ENCODE data around the gene GMCL2.

Gene GMCL2

GRCh38 chr5:178211095-178212048 lies 24.2 kb upstream of the GMCL2 start:
- CTCF ChIA-PET, result interaction anchor here (1.2 to 1.3 kb wide), 2 partner anchors 29 to 135 kb away, joined by 3 read pairs; no protein-coding TSS in a partner anchor
- peaks cover 7 to 30% (median 29%) of the 10 kb centered on the region in 4 experiments for H3K4me1 ChIP-seq (ENCODE audit: control extremely low read depth in 1 of 4, control insufficient read depth in 4 of 4, insufficient read depth in 4 of 4, low read length in 3 of 4)
- H3K9me3 ChIP-seq (ENCODE audit: control extremely low read depth in 1 of 5, control insufficient read depth in 4 of 5, insufficient read depth in 2 of 5, low read depth in 1 of 5, low read length in 4 of 5), result no peaks in the 10 kb centered on the region
- no peaks in the 10 kb centered on the region for H3K27me3 ChIP-seq (replicated peaks in 2 of 5; ENCODE audit: control insufficient read depth in 4 of 5, insufficient read depth in 5 of 5, low read length in 4 of 5)
- POLR2A ChIA-PET, result interaction anchor here (0.7 kb wide), 1 partner anchor 29 kb away, joined by 3 read pairs; no protein-coding TSS in a partner anchor
- H3K36me3 ChIP-seq (ENCODE audit: control insufficient read depth in 4 of 4, insufficient read depth in 4 of 4, low read length in 3 of 4), result peaks cover 19 to 98% (median 84%) of the 10 kb centered on the region in 4 experiments
- no peak overlapping the region for H3K4me3 ChIP-seq (ENCODE audit: control insufficient read depth in 1 of 7, extremely low read depth in 1 of 7, insufficient read depth in 4 of 7, low read depth in 2 of 7, low read length in 6 of 7)
- 85% methylated on average over 6 of the region's 8 CpGs for WGBS (ENCODE audit: insufficient coverage)
- no peak overlapping the region for H3K27ac ChIP-seq (ENCODE audit: insufficient read depth in 1 of 2, low read depth in 1 of 2, low read length in 2 of 2, poor library complexity in 1 of 2, severe bottlenecking in 2 of 2)
- DNase-seq, result no peak

- ChIA-PET CTCF (interaction anchor here (1.2 kb wide), 1 partner anchor 134 kb away, joined by 3 read pairs; no protein-coding TSS in a partner anchor), POLR2A (interaction anchor here (0.7 kb wide), 1 partner anchor 29 kb away, joined by 3 read pairs; no protein-coding TSS in a partner anchor)
- Histone ChIP-seq H3K27me3 (replicated peaks in 2 of 5; ENCODE audit: control insufficient read depth in 4 of 5, insufficient read depth in 5 of 5, low read length in 4 of 5) (no peaks in the 10 kb centered on the region), H3K4me3 (ENCODE audit: control insufficient read depth in 1 of 7, extremely low read depth in 1 of 7, insufficient read depth in 4 of 7, low read depth in 2 of 7, low read length in 6 of 7) (no peak overlapping the region), H3K36me3 (ENCODE audit: control insufficient read depth in 4 of 4, insufficient read depth in 4 of 4, low read length in 3 of 4) (peaks cover 16 to 100% (median 88%) of the 10 kb centered on the region in 4 experiments), H3K9me3 (ENCODE audit: control extremely low read depth in 1 of 5, control insufficient read depth in 4 of 5, insufficient read depth in 2 of 5, low read depth in 1 of 5, low read length in 4 of 5) (no peaks in the 10 kb centered on the region), H3K27ac (ENCODE audit: insufficient read depth in 1 of 2, low read depth in 1 of 2, low read length in 2 of 2, poor library complexity in 1 of 2, severe bottlenecking in 2 of 2) (no peak overlapping the region), H3K4me1 (ENCODE audit: control extremely low read depth in 1 of 4, control insufficient read depth in 4 of 4, insufficient read depth in 4 of 4, low read length in 3 of 4) (peaks cover 7 to 30% (median 29%) of the 10 kb centered on the region in 4 experiments)
- DNase-seq, result no peak
- WGBS (ENCODE audit: insufficient coverage), result 95% methylated on average over 2 of the region's 5 CpGs
Measured at GRCh38 chr5:178210686-178211085, 23.5 kb upstream of the GMCL2 start.

- ChIA-PET POLR2A (no interaction called here), CTCF (interaction anchor here (0.9 to 1.8 kb wide), 3 partner anchors 10 to 133 kb away, joined by 3 to 7 read pairs (median 3); no protein-coding TSS in a partner anchor)
- Histone ChIP-seq H3K4me3 (ENCODE audit: control insufficient read depth in 1 of 7, extremely low read depth in 1 of 7, insufficient read depth in 4 of 7, low read depth in 2 of 7, low read length in 6 of 7) (no peak overlapping the region), H3K9me3 (ENCODE audit: control extremely low read depth in 1 of 5, control insufficient read depth in 4 of 5, insufficient read depth in 2 of 5, low read depth in 1 of 5, low read length in 4 of 5) (no peaks in the 10 kb centered on the region), H3K27ac (ENCODE audit: insufficient read depth in 1 of 2, low read depth in 1 of 2, low read length in 2 of 2, poor library complexity in 1 of 2, severe bottlenecking in 2 of 2) (no peak overlapping the region), H3K36me3 (ENCODE audit: control insufficient read depth in 4 of 4, insufficient read depth in 4 of 4, low read length in 3 of 4) (peaks cover 12 to 98% (median 83%) of the 10 kb centered on the region in 4 experiments), H3K27me3 (replicated peaks in 2 of 5; ENCODE audit: control insufficient read depth in 4 of 5, insufficient read depth in 5 of 5, low read length in 4 of 5) (no peaks in the 10 kb centered on the region), H3K4me1 (ENCODE audit: control extremely low read depth in 1 of 4, control insufficient read depth in 4 of 4, insufficient read depth in 4 of 4, low read length in 3 of 4) (peaks cover 9 to 28% (median 26%) of the 10 kb centered on the region in 4 experiments)
- no peak for DNase-seq
- WGBS (ENCODE audit: insufficient coverage), result 96% methylated on average over 18 of the region's 18 CpGs
Measured at GRCh38 chr5:178210073-178210535, 22.9 kb upstream of the GMCL2 start.

GRCh38 chr5:178209334-178210072 lies 22.3 kb upstream of the GMCL2 start:
- Histone ChIP-seq H3K36me3 (ENCODE audit: control insufficient read depth in 4 of 4, insufficient read depth in 4 of 4, low read length in 3 of 4) (peaks cover 12 to 92% (median 80%) of the 10 kb centered on the region in 4 experiments), H3K27me3 (replicated peaks in 2 of 5; ENCODE audit: control insufficient read depth in 4 of 5, insufficient read depth in 5 of 5, low read length in 4 of 5) (no peaks in the 10 kb centered on the region), H3K9me3 (ENCODE audit: control extremely low read depth in 1 of 5, control insufficient read depth in 4 of 5, insufficient read depth in 2 of 5, low read depth in 1 of 5, low read length in 4 of 5) (no peaks in the 10 kb centered on the region), H3K4me1 (ENCODE audit: control extremely low read depth in 1 of 4, control insufficient read depth in 4 of 4, insufficient read depth in 4 of 4, low read length in 3 of 4) (peaks cover 9 to 28% (median 26%) of the 10 kb centered on the region in 4 experiments), H3K27ac (ENCODE audit: insufficient read depth in 1 of 2, low read depth in 1 of 2, low read length in 2 of 2, poor library complexity in 1 of 2, severe bottlenecking in 2 of 2) (peak overlapping the region in 1 of 2 experiments; percentile 11), H3K4me3 (ENCODE audit: control insufficient read depth in 1 of 7, extremely low read depth in 1 of 7, insufficient read depth in 4 of 7, low read depth in 2 of 7, low read length in 6 of 7) (no peak overlapping the region)
- POLR2A ChIA-PET, result no interaction called here
- DNase-seq, result no peak
- CTCF ChIA-PET, result interaction anchor here (0.9 to 1.8 kb wide), 2 partner anchors 10 to 32 kb away, joined by 3 to 7 read pairs; no protein-coding TSS in a partner anchor
- 83% methylated on average over 8 of the region's 8 CpGs for WGBS (ENCODE audit: insufficient coverage)

- Histone ChIP-seq H3K4me1 (ENCODE audit: control extremely low read depth in 1 of 4, control insufficient read depth in 4 of 4, insufficient read depth in 4 of 4, low read length in 3 of 4) (peaks cover 9 to 32% (median 27%) of the 10 kb centered on the region in 4 experiments), H3K27me3 (replicated peaks in 2 of 5; ENCODE audit: control insufficient read depth in 4 of 5, insufficient read depth in 5 of 5, low read length in 4 of 5) (no peaks in the 10 kb centered on the region), H3K9me3 (ENCODE audit: control extremely low read depth in 1 of 5, control insufficient read depth in 4 of 5, insufficient read depth in 2 of 5, low read depth in 1 of 5, low read length in 4 of 5) (no peaks in the 10 kb centered on the region), H3K36me3 (ENCODE audit: control insufficient read depth in 4 of 4, insufficient read depth in 4 of 4, low read length in 3 of 4) (peaks cover 12 to 84% (median 74%) of the 10 kb centered on the region in 4 experiments), H3K4me3 (ENCODE audit: control insufficient read depth in 1 of 7, extremely low read depth in 1 of 7, insufficient read depth in 4 of 7, low read depth in 2 of 7, low read length in 6 of 7) (no peak overlapping the region), H3K27ac (ENCODE audit: insufficient read depth in 1 of 2, low read depth in 1 of 2, low read length in 2 of 2, poor library complexity in 1 of 2, severe bottlenecking in 2 of 2) (peak overlapping the region in 1 of 2 experiments; percentile 29)
- ChIA-PET POLR2A (no interaction called here), CTCF (interaction anchor here (0.6 to 1.8 kb wide), 2 partner anchors 19 to 32 kb away, joined by 3 to 7 read pairs; no protein-coding TSS in a partner anchor)
- peak; percentile 42 to 65 (median 62) for DNase-seq
- 100% methylated on average over 2 of the region's 5 CpGs for WGBS (ENCODE audit: insufficient coverage)
Measured at GRCh38 chr5:178208540-178209227, 21.5 kb upstream of the GMCL2 start.

GRCh38 chr5:178207917-178208280 lies 20.7 kb upstream of the GMCL2 start:
- Histone ChIP-seq H3K9me3 (ENCODE audit: control extremely low read depth in 1 of 5, control insufficient read depth in 4 of 5, insufficient read depth in 2 of 5, low read depth in 1 of 5, low read length in 4 of 5) (no peaks in the 10 kb centered on the region), H3K4me1 (ENCODE audit: control extremely low read depth in 1 of 4, control insufficient read depth in 4 of 4, insufficient read depth in 4 of 4, low read length in 3 of 4) (peaks cover 9 to 33% (median 27%) of the 10 kb centered on the region in 4 experiments), H3K36me3 (ENCODE audit: control insufficient read depth in 4 of 4, insufficient read depth in 4 of 4, low read length in 3 of 4) (peaks cover 11 to 76% (median 67%) of the 10 kb centered on the region in 4 experiments), H3K4me3 (ENCODE audit: control insufficient read depth in 1 of 7, extremely low read depth in 1 of 7, insufficient read depth in 4 of 7, low read depth in 2 of 7, low read length in 6 of 7) (peak overlapping the region in 1 of 7 experiments; percentile 11), H3K27ac (ENCODE audit: insufficient read depth in 1 of 2, low read depth in 1 of 2, low read length in 2 of 2, poor library complexity in 1 of 2, severe bottlenecking in 2 of 2) (peak overlapping the region in 1 of 2 experiments; percentile 29), H3K27me3 (replicated peaks in 2 of 5; ENCODE audit: control insufficient read depth in 4 of 5, insufficient read depth in 5 of 5, low read length in 4 of 5) (no peaks in the 10 kb centered on the region)
- POLR2A ChIA-PET, result no interaction called here
- no CpG with 5 or more reads among the region's 1 CpG for WGBS (ENCODE audit: insufficient coverage)
- CTCF ChIA-PET, result interaction anchor here (0.6 to 2.6 kb wide), 5 partner anchors 8 to 409 kb away, joined by 3 to 15 read pairs (median 3); no protein-coding TSS in a partner anchor
- DNase-seq, result no peak

Data from common myeloid progenitor, CD34-positive (primary cell).